H1 (cell line): ENCODE measurements around the gene CDH10. TPM values are rescaled to one million over a fixed set of nuclear protein-coding genes. Genes with fewer than 3 reads are reported as not detected.

ENCODE experiments used
- CTCF ChIA-PET: fragments of 300-600 bp; sonication (Branson Sonifier 250); formaldehyde crosslinking; loops from one replicate; lab custom pipeline; 2021; ENCODE audit not compliant: partially characterized antibody; lab: Charles Lee
- POLR2A ChIA-PET: fragments of 300-600 bp; sonication (Branson Sonifier 250); formaldehyde crosslinking; loops from one replicate; lab custom pipeline; 2021; ENCODE audit warnings: inconsistent platforms; ENCODE audit not compliant: partially characterized antibody; lab: Charles Lee
- DNase-seq, 2 experiments: peaks; one replicate each; pipeline versions ENCODE4 v3.0.0 to v3.0.0-alpha.2; 2010 to 2022; ENCODE audit warnings: low spot score in 2 of 2, low read depth in 1 of 2, mixed read lengths in 1 of 2
- FAIRE-seq: peaks from 2 replicates; lab custom pipeline; 2011; peaks lifted over from hg19 to GRCh38; lab: Jason Lieb, UNC
- H2AFZ ChIP-seq: 2 replicates; pipeline ENCODE4 v1.8.1; 2012; ENCODE audit warnings: low read length, inconsistent platforms
- H2AK5ac ChIP-seq: 2 replicates; pipeline ENCODE4 v1.6.1; 2013; ENCODE audit warnings: low read depth, low read length
- H2BK120ac ChIP-seq: replicated peaks from 2 replicates; pipeline ENCODE3; 2013; ENCODE audit warnings: low read depth, low read length, inconsistent platforms
- H2BK12ac ChIP-seq: 2 replicates; pipeline ENCODE4 v1.6.1; 2013; ENCODE audit warnings: low read depth, low read length
- H2BK15ac ChIP-seq: 2 replicates; pipeline ENCODE4 v1.6.1; 2013; ENCODE audit warnings: low read length
- H2BK20ac ChIP-seq: 2 replicates; pipeline ENCODE4 v1.6.1; 2013; ENCODE audit warnings: low read length
- H2BK5ac ChIP-seq: 2 replicates; pipeline ENCODE4 v1.6.1; 2013; ENCODE audit warnings: low read depth, low read length
- H3K14ac ChIP-seq: 2 replicates; pipeline ENCODE4 v1.6.1; 2013; ENCODE audit warnings: inconsistent platforms; ENCODE audit not compliant: insufficient read length
- H3K18ac ChIP-seq: 2 replicates; pipeline ENCODE4 v1.6.1; 2013; ENCODE audit warnings: low read length; ENCODE audit errors: extremely low read depth
- H3K23ac ChIP-seq: 2 replicates; pipeline ENCODE4 v1.6.1; 2013; ENCODE audit warnings: inconsistent platforms; ENCODE audit not compliant: insufficient read length
- H3K23me2 ChIP-seq: 2 replicates; pipeline ENCODE4 v1.6.1; 2013; ENCODE audit warnings: low read depth, low read length
- H3K27ac ChIP-seq: 2 replicates; pipeline ENCODE4 v1.6.1; 2011; ENCODE audit warnings: low read depth, low read length, inconsistent platforms
- H3K27me3 ChIP-seq, 4 experiments: replicated peaks in 1 of 4; 1 replicate in 1 of 4; 2 replicates in 3 of 4; pipeline versions ENCODE4 v1.6.1 to v1.8.1; 2011 to 2013; ENCODE audit warnings: low read length in 3 of 4, mild to moderate bottlenecking in 3 of 4, inconsistent platforms in 2 of 4, mixed read lengths in 2 of 4, moderate library complexity in 1 of 4; ENCODE audit not compliant: control insufficient read depth in 3 of 4, insufficient read depth in 3 of 4; ENCODE audit errors: extremely low read depth in 1 of 4
- H3K36me3 ChIP-seq, 4 experiments: 2 replicates each; pipeline versions ENCODE4 v1.6.1 to v1.8.1; 2011 to 2013; ENCODE audit warnings: mild to moderate bottlenecking in 4 of 4, low read length in 3 of 4, moderate library complexity in 2 of 4, control low read depth in 1 of 4, inconsistent platforms in 1 of 4; ENCODE audit not compliant: insufficient read depth in 4 of 4, control insufficient read depth in 2 of 4
- H3K4ac ChIP-seq: replicated peaks from 2 replicates; pipeline ENCODE3; 2013; ENCODE audit warnings: low read length, low read depth, mixed read lengths, inconsistent platforms; ENCODE audit not compliant: insufficient read length
- H3K4me1 ChIP-seq, 4 experiments: replicated peaks in 1 of 4; 1 replicate in 1 of 4; 2 replicates in 3 of 4; pipeline versions ENCODE4 v1.6.1 to v1.8.1; 2011 to 2013; ENCODE audit warnings: low read length in 3 of 4, inconsistent platforms in 2 of 4, mixed read lengths in 1 of 4; ENCODE audit not compliant: insufficient read depth in 4 of 4, control insufficient read depth in 3 of 4
- H3K4me2 ChIP-seq, 2 experiments: 2 replicates each; pipeline versions ENCODE4 v1.6.1 to v1.8.1; 2011 to 2013; ENCODE audit warnings: low read depth in 2 of 2, low read length in 2 of 2, control low read depth in 1 of 2, inconsistent platforms in 1 of 2, mild to moderate bottlenecking in 1 of 2; ENCODE audit not compliant: insufficient read depth in 1 of 2
- H3K4me3 ChIP-seq, 4 experiments: fragments of 200-600, 300-600 bp in 1 of 4; sonication (generic), shearing (Covaris generic), sonication (Bioruptor Twin) in 1 of 4; 2 replicates each; pipeline versions ENCODE4 v1.5.1 to v1.8.1; 2011 to 2016; ENCODE audit warnings: low read length in 4 of 4, low read depth in 3 of 4, control low read depth in 2 of 4, inconsistent platforms in 2 of 4, mild to moderate bottlenecking in 2 of 4, mixed read lengths in 1 of 4, moderate library complexity in 1 of 4; ENCODE audit not compliant: insufficient read depth in 2 of 4; ENCODE audit errors: extremely low read depth in 1 of 4
- H3K56ac ChIP-seq: replicated peaks from 2 replicates; pipeline ENCODE3; 2013; ENCODE audit warnings: low read depth, mild to moderate bottlenecking, mixed read lengths, low read length, inconsistent platforms; ENCODE audit not compliant: insufficient read length
- H3K79me1 ChIP-seq: 2 replicates; pipeline ENCODE4 v1.6.1; 2013; ENCODE audit warnings: low read depth, low read length, control low read depth
- H3K79me2 ChIP-seq, 2 experiments: 2 replicates each; pipeline versions ENCODE4 v1.6.1 to v1.8.1; 2012 to 2013; ENCODE audit warnings: low read length in 2 of 2, mild to moderate bottlenecking in 2 of 2, inconsistent platforms in 1 of 2; ENCODE audit not compliant: insufficient read depth in 2 of 2, control insufficient read depth in 1 of 2
- H3K9ac ChIP-seq, 4 experiments: replicated peaks in 1 of 4; 1 replicate in 1 of 4; 2 replicates in 3 of 4; pipeline versions ENCODE4 v1.6.1 to v1.8.1; 2011 to 2013; ENCODE audit warnings: low read depth in 3 of 4, low read length in 3 of 4, control low read depth in 2 of 4, mild to moderate bottlenecking in 2 of 4, moderate library complexity in 2 of 4, inconsistent platforms in 1 of 4; ENCODE audit errors: extremely low read depth in 1 of 4
- H3K9me3 ChIP-seq, 2 experiments: 2 replicates each; pipeline versions ENCODE4 v1.6.1 to v1.8.1; 2012 to 2013; ENCODE audit warnings: mild to moderate bottlenecking in 2 of 2, moderate library complexity in 2 of 2, control low read depth in 1 of 2, inconsistent platforms in 1 of 2, low read depth in 1 of 2, low read length in 1 of 2, mixed read lengths in 1 of 2; ENCODE audit not compliant: insufficient read depth in 2 of 2
- H4K20me1 ChIP-seq, 2 experiments: replicated peaks in 1 of 2; 2 replicates each; pipeline versions ENCODE3 to v1.8.1; 2011 to 2013; ENCODE audit warnings: inconsistent platforms in 2 of 2, low read length in 2 of 2, mild to moderate bottlenecking in 1 of 2; ENCODE audit not compliant: insufficient read depth in 2 of 2, control insufficient read depth in 1 of 2
- H4K5ac ChIP-seq: 2 replicates; pipeline ENCODE4 v1.6.1; 2013; ENCODE audit warnings: low read length, low read depth, mixed read lengths, inconsistent platforms; ENCODE audit not compliant: insufficient read length
- H4K8ac ChIP-seq: 2 replicates; pipeline ENCODE4 v1.8.0; 2013; ENCODE audit warnings: mild to moderate bottlenecking, moderate library complexity, low read length, inconsistent platforms; ENCODE audit not compliant: insufficient read depth; ENCODE audit errors: extremely low read depth
- H4K91ac ChIP-seq: replicated peaks from 2 replicates; pipeline ENCODE3; 2013; ENCODE audit warnings: low read length, mixed read lengths, inconsistent platforms; ENCODE audit not compliant: insufficient read length
- EP300 ChIP-seq, 2 experiments: IDR thresholded peaks; 1 replicate in 1 of 2; 2 replicates in 1 of 2; pipeline ENCODE4 v1.6.1; 2011 to 2012; ENCODE audit warnings: low read depth in 2 of 2, low read length in 2 of 2, mild to moderate bottlenecking in 2 of 2, borderline replicate concordance in 1 of 2, inconsistent platforms in 1 of 2, moderate library complexity in 1 of 2
- HDAC2 ChIP-seq, 2 experiments: fragments of 300-600 bp in 1 of 2; sonication (generic) in 1 of 2; IDR thresholded peaks; 2 replicates each; pipeline ENCODE4 v1.6.1; 2011 to 2012; ENCODE audit warnings: low read depth in 2 of 2, low read length in 2 of 2, mild to moderate bottlenecking in 2 of 2, moderate library complexity in 2 of 2, borderline replicate concordance in 1 of 2, inconsistent platforms in 1 of 2
- HDAC6 ChIP-seq: IDR thresholded peaks from one replicate; pipeline ENCODE4 v1.7.1; 2012; ENCODE audit warnings: low read depth, mild to moderate bottlenecking, inconsistent platforms, low read length, moderate library complexity
- JUN ChIP-seq: IDR thresholded peaks from 2 replicates; pipeline ENCODE4 v1.6.1; 2011; ENCODE audit warnings: low read depth, mild to moderate bottlenecking, improper control_type of control experiment, low read length
- NANOG ChIP-seq: IDR thresholded peaks from 2 replicates; pipeline ENCODE4 v1.6.1; 2011; ENCODE audit warnings: low read length, low read depth, mild to moderate bottlenecking, inconsistent platforms; ENCODE audit not compliant: insufficient read depth, poor library complexity, severe bottlenecking
- POLR2AphosphoS5 ChIP-seq: IDR thresholded peaks from 2 replicates; pipeline ENCODE4 v1.6.1; 2011; ENCODE audit warnings: low read depth, low read length
- SUZ12 ChIP-seq: fragments of 200-600 bp; sonication (generic); IDR thresholded peaks from 2 replicates; pipeline ENCODE4 v1.6.1; 2012; ENCODE audit warnings: mild to moderate bottlenecking, inconsistent platforms, low read length, moderate library complexity, mixed read lengths
- YY1 ChIP-seq: IDR thresholded peaks from 2 replicates; pipeline ENCODE4 v1.6.1; 2011; ENCODE audit warnings: low read depth, mild to moderate bottlenecking, low read length
- WGBS, 2 experiments: shearing (Covaris generic) in 1 of 2; methylation state at CpG; one replicate each; pipeline versions ENCODE4 v1.1.6 to v1.1.7; 2013 to 2015; ENCODE audit warnings: low lambda C conversion rate in 2 of 2, mixed read lengths in 2 of 2, inconsistent platforms in 1 of 2, low coverage in 1 of 2, missing lambda C conversion rate in 1 of 2; ENCODE audit not compliant: insufficient replicate concordance in 2 of 2, insufficient coverage in 1 of 2, insufficient read length in 1 of 2; ENCODE audit errors: extremely low coverage in 1 of 2, missing lambda C conversion rate in 1 of 2; 5-methylcytosine and 5-hydroxymethylcytosine counted together
- polyA plus RNA-seq, 7 experiments: library from polyadenylated mRNA; depleted of rRNA in 3 of 7; stranded (reverse) in 5 of 7; unstranded in 2 of 7; fragments of >200 nt in 5 of 7; fragments of 200-250 nt in 2 of 7; gene quantifications; 1 replicate in 5 of 7; 2 replicates in 1 of 7; 4 replicates in 1 of 7; pipeline versions ENCODE4 v1.2.1 to v1.2.3, GENCODE V29; 2011 to 2013; ENCODE audit warnings: missing spikeins in 2 of 7, mixed read lengths in 2 of 7
- total RNA-seq: library from RNA; stranded (reverse); fragmentation: NEBNext Ultra II Directional; extraction: Animal tissue kit (Norgen Biotek cat#: 25700); gene quantifications from 2 replicates; pipeline ENCODE4 v1.2.1, GENCODE V29; 2021

CDH10 gene
- total and polyA plus RNA-seq, 2 of the 8 experiments (the other 6 are each of a cell fraction or from before 2014, with no cell fraction given), result 0.11 TPM; not detected in 1

- Histone ChIP-seq H2BK20ac (no peak overlapping the region), H2AFZ (no peak overlapping the region), H3K27ac (no peak overlapping the region; the same call in 1 of the 2 replicates), H3K23ac (no peak overlapping the region), H3K4ac (no peak overlapping the region), H3K4me3 (no peak overlapping the region), H2BK120ac (no peak overlapping the region), H2BK12ac (no peak overlapping the region), H4K5ac (no peak overlapping the region), H2AK5ac (no peak overlapping the region), H3K14ac (no peak overlapping the region), H3K18ac (no peak overlapping the region), H3K56ac (no peak overlapping the region), H3K4me2 (no peak overlapping the region), H2BK5ac (no peak overlapping the region), H3K27me3 (no peaks in the 10 kb centered on the region), H4K8ac (no peak overlapping the region), H3K36me3 (no peaks in the 10 kb centered on the region), H3K9ac (no peak overlapping the region), H3K79me1 (no peaks in the 10 kb centered on the region), H4K91ac (no peak overlapping the region), H3K23me2 (no peaks in the 10 kb centered on the region), H2BK15ac (no peak overlapping the region), H3K4me1 (no peaks in the 10 kb centered on the region), H3K79me2 (no peaks in the 10 kb centered on the region), H3K9me3 (no peaks in the 10 kb centered on the region), H4K20me1 (no peaks in the 10 kb centered on the region)
- WGBS, 2 experiments, result 83% methylated on average over 2 of the region's 2 CpGs; no CpG with 5 or more reads in 1 of the 2 experiments
- TF ChIP-seq HDAC6 (no peak), HDAC2 (IDR thresholded peaks at IDR 0.05; ENCODE audit: borderline replicate concordance in 1 of 2, low read depth in 2 of 2, low read length in 2 of 2) (no peak), POLR2AphosphoS5 (no peak), JUN (no peak), NANOG (no peak), EP300 (IDR thresholded peaks at IDR 0.05; ENCODE audit: borderline replicate concordance in 1 of 2, low read depth in 2 of 2, low read length in 2 of 2) (no peak), YY1 (no peak), SUZ12 (no peak)
- CTCF ChIA-PET, result interaction anchor here (0.6 kb wide), 1 partner anchor 478 kb away, joined by 4 read pairs; no protein-coding TSS in a partner anchor
- POLR2A ChIA-PET, result no interaction called here
- DNase-seq (no peak), FAIRE-seq (no peak)
Observed at GRCh38 chr5:24496268-24496667, 148.5 kb downstream of the CDH10 start.
